HEK293 (cell line): ENCODE data around the gene SLC8A1.

Source experiments
- ATF2 ChIP-seq: fragments of 450-650 bp; formaldehyde crosslinking; IDR thresholded peaks from 2 replicates; pipeline ENCODE4 v1.5.1; 2016; ENCODE audit warnings: missing biosample characterization, missing genetic modification characterization, low read depth
- YY1 ChIP-seq: fragments of 450-650 bp; formaldehyde crosslinking; IDR thresholded peaks from 2 replicates; pipeline ENCODE4 v1.5.1; 2018; ENCODE audit warnings: missing biosample characterization, missing genetic modification characterization
- ZBTB21 ChIP-seq: fragments of 450-650 bp; formaldehyde crosslinking; IDR thresholded peaks from 2 replicates; pipeline ENCODE4 v1.5.1; 2017; ENCODE audit warnings: missing biosample characterization, missing genetic modification characterization
- ZNF157 ChIP-seq: fragments of 450-650 bp; formaldehyde crosslinking; IDR thresholded peaks from 2 replicates; pipeline ENCODE4 v1.5.1; 2016; ENCODE audit warnings: missing biosample characterization, missing genetic modification characterization
- ZXDB ChIP-seq: fragments of 450-650 bp; formaldehyde crosslinking; IDR thresholded peaks from 2 replicates; pipeline ENCODE4 v1.5.1; 2016; ENCODE audit warnings: missing biosample characterization, missing genetic modification characterization
- TF ChIP-seq, protein P1 (sequence below): fragments of 450-650 bp; formaldehyde crosslinking; IDR thresholded peaks from 2 replicates; pipeline ENCODE4 v1.5.1; 2016; ENCODE audit warnings: missing biosample characterization, missing genetic modification characterization

DNA sequence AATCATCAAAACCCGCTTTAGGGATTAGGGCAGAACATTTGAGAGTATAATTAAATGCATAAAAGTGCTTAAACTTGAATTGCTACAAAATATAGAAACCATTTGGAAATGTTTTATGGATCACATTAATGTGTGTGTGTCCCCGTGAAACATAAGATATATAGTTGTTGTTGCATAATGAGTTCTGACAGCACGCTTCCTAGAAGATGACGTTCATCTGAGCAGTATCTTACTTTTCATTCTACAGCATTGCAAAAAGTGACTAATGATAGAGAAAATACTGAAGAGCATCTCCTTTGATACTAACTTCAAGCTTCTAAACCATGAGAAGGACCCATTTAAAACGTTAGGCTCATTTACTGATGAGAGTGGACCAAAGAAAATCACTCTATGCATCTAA is 63.7 kb downstream of the SLC8A1 start:
- TF ChIP-seq ATF2 (tag by site-specific recombination) (no peak), ZXDB (no peak), YY1 (tag by site-specific recombination) (no peak), ZNF157 (tag by site-specific recombination) (no peak), ZBTB21 (tag by site-specific recombination) (no peak)
- TF ChIP-seq, protein P1, sequence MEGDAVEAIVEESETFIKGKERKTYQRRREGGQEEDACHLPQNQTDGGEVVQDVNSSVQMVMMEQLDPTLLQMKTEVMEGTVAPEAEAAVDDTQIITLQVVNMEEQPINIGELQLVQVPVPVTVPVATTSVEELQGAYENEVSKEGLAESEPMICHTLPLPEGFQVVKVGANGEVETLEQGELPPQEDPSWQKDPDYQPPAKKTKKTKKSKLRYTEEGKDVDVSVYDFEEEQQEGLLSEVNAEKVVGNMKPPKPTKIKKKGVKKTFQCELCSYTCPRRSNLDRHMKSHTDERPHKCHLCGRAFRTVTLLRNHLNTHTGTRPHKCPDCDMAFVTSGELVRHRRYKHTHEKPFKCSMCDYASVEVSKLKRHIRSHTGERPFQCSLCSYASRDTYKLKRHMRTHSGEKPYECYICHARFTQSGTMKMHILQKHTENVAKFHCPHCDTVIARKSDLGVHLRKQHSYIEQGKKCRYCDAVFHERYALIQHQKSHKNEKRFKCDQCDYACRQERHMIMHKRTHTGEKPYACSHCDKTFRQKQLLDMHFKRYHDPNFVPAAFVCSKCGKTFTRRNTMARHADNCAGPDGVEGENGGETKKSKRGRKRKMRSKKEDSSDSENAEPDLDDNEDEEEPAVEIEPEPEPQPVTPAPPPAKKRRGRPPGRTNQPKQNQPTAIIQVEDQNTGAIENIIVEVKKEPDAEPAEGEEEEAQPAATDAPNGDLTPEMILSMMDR (tag by site-specific recombination) = no peak
